Islet of Langerhans (tissue), 1 donor: Measurements from ENCODE around the gene HEBP2.
"Not testable (repeated sequence)": the region's sequence is repeated elsewhere in the genome, so short reads cannot be mapped to it uniquely, and the experiment has no call there.

Source experiments
- FAIRE-seq: peaks from one replicate; lab custom pipeline; 2011; peaks lifted over from hg19 to GRCh38; lab: Jason Lieb, UNC

Gene HEBP2

DNA sequence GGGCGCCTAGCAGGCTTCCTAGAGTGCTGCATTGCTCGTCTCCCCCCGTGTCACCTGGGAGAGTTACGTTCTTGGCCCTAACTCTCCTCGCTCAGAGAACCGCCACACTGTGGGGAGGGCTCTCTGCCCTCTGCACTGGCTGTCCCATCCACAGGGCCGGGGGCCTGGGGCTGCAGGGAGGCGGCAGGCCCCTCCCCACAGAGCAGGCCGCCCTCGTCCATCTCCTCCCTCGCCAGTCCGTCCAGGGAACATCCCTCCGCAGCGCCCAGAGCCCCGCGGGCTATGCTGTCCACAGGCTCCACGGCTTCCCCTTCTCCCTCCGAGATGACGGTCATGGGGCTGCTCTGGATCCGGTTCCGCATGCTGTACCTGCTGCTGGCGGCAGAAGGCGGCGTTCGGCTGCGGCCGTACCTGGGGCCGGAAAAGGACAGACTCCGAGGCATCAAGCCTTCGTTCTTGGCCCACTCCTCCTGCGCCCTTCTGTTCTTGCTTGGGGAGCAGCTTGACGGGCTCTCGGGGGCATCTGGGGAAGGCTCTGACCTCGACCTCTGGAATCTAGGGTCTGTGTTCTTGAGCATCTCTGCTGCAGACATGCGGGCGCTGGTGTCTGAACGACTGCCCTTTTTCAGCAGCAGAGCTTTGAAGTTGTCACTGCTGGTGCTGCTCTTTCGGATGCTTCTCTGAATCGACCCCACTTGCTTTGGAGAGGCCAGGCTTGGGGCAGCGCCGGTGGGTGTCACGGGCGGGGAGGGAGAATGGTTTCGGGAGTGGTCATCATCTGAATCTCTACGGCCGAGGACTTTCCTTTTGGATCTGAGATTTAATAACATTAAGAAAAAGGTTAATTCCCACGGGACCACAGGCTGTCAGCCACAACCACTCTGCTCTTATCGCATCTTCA, 20.2 kb downstream of the HEBP2 start:
- FAIRE-seq: no peak

DNA sequence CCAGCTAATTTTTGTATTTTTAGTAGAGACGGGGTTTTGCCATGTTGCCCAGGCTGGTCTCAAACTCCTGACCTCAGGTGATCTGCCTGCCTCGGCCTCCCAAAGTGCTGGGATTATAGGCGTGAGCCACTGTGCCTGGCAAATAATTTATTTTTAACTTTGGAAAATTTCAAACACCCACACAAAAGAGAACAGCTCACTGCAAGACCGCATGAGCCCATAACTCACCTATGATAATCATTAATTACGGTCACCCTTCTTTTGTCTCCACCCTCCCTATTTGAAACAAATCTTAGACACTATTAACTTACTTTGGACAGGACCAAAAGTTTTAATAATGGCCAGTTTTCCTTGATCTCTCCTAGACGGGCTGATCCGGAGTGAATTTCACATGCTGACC, 21.2 kb downstream of the HEBP2 start:
- not testable (repeated sequence) for FAIRE-seq

DNA sequence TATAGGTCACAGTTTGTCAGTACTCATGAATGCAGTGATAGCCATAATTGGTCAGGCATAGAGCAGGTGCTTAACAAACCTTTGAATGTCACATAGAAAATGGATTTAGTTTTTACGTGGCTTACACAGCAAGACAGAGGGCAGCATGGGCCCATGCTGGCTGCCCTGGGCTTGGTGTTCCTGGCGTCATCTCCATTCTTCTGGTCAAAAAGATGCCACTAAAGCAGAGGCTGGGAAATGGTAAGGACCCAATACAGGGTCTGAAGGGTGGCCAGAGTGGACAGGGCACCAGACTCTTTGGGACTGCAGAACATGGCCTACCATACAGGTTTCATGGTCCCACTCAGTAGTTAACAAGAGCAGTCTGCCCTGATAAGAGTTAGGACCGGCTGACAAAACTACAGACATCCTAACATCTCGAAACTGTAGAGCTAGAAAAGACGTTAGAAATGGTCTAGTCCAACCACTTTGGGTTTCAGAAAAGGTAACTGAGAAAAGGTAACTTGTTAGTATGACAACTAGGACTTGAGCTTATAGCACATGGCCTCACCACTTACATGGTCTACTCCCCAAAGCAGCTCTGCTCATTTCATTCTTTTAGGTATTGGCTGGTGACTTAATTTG, 22.6 kb downstream of the HEBP2 start:
- no peak for FAIRE-seq

DNA sequence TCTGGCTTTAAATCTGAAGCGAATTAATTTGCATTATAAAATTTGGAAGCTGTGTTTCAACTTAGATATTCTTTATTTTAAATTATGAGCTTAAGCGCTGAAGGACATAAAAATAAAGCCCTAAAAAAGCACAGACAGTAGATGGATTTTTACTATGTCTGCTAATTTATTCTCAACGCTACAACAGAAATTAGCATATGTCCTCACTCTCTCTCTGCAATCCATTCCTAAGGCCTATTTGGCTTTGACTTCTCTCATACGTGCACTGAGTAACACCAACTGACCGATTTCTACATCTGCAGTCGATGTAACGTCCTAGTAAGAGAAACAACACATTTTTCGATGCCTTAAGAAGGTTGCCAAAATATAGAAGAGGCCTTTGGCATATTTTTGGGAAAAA, 23.7 kb downstream of the HEBP2 start:
- no peak for FAIRE-seq

DNA sequence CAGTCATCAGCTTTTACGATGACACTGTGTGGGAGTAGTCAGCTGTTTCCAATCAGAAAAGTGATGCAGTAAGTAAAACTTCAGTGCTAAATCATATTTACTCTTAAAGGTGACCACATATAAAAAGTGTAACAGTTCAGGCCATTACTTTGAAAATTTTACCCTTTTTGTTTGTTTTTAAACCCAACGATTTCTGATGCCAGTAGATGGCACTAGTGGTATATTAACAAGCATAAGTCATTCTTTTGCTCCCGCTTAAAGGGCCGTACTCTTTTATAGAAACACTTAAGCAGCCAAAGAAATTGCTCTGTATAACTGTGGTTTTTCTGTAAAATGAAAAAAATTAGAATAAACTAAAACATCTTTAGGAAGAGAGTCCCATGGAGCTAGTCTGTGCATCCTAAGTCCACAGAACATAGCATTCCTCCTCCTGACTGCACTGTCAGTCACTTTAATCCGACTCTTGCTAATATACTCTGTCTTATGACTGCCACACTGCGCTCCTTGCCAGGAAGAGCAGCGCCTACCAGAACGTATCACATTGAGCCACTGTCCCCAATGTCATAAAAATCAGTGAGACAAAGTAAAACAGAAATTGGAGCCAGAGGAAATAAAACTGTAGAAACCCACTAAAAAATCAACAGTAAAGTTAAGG, 25.0 kb downstream of the HEBP2 start:
- FAIRE-seq: peak; percentile 99

DNA sequence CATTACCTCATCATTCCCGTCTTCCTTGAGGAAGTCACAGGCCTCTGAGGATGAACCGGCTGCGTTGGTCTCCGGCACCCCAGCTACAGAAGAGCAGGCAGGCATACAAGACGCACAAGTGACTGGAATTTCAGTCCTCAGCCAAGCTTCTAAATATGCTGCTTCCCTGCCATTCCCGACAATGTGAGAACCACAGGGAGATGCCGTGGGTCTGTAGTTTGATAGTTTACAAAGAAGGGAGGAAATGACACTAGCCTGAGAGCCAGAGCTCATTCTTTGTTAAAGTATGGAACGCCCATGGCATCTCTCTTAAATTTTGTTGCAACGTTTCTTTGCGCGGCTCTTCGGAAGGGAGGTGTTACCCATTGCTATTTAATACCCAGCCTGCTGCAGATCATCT, 25.7 kb downstream of the HEBP2 start:
- FAIRE-seq: no peak

DNA sequence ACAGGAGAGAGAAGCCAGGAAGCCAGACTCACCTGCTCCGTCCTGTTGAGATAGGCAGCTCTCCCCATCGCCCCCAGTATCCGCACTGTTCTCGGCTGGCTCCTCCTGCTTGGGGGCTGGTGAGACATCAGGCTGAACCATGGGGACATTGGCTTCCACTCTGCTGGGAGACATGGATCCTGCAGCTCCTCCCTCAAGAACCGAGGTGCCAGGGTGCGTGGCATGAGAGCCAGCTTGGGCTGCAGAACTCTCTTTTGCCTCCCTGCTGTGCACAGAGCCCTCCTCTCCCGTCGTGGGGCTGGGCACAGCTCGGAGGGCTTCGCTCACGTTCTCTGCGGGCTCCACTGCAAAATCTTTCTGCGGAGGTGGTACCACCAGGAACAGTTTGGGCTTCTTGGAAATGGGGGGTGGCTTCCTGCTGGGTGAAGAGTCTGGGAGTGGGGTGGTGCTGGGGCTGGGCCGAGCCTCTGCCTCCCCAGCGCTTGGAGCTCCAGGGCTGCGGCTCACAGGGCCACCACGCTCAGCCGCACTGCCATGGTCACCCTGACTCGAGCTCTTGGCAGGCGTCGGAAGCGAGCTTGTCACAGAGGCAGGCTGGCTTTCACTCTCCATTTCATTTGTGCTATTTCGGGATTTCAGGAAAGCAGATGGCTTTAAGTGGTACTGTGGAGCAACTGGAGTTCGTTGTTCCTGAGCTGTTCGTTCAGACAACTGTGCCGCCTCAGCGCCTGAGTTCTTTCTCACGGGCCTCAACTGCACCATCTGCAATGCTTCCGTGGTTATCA, 26.5 kb downstream of the HEBP2 start:
- FAIRE-seq: no peak

DNA sequence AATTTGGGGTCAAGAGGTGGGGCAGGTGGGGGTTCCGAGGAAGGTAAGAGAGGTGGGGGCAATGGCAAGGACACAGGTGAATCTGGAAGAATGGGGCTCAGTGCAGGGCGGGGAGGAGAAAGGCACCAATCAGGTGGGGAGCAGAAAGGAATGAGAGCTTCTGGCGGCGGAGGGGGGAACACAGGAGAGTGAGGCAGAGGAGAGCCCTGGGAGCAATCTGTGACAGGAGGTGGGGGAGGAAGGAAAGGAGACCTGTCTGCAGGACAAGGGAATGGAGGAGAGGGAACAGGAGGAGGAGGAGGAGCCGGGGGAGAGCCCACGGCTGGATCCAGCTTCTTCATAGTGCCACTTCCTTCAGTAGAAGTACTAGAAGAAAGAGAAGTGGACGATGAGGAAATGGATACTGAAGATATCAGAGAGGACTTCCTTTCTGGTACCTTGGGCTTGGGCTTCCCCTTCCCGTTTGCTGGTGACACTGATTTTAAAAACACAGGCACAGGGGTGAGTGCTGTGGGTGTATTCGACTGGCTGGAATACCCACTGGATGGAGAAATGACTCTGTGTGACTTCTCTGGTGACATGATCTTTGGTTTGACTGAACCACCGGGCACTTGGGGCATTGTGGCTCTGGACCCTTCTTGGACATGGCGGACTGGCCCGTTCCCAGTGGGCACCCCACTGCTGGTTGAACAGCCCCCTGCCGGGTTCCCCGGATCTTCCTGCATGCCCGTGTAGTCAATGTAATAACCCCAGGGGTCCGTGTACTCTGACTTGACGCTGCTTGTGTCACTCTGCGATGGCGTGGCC, 27.4 kb downstream of the HEBP2 start:
- no peak for FAIRE-seq

DNA sequence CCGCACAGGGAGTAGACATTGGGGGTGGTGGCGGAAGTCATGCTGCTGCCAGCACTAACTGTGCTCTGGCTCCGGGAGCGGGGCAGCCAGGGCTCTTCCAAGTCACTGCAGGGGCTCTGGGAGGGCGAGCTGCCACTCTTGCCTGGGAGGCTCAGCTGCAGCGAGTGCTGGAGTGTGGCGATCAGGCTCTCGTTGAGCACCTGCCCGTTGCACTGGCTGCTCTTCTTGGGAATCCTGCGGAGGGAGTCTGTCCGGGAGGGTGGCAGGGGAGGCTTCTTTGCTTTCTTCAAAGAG, 28.0 kb downstream of the HEBP2 start:
- FAIRE-seq: no peak

DNA sequence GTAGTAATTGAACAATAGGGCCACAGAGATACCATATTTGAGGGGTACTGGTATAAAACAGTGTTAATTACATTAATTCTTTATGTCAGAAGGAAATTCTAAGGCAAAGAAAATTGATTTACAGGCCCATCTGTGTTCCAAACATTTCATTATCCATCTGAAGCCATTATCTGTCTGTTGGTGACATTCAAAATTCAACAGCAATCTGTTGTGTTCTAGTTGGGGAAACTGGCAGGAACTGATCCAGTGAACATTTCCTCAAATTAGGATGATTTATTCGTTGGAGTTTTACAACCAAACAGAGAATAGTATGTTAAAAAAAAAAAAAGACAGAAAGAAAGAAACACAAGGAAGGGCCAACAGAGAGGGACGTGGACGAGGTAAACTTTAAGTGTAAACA, 30.1 kb downstream of the HEBP2 start:
- no peak for FAIRE-seq

DNA sequence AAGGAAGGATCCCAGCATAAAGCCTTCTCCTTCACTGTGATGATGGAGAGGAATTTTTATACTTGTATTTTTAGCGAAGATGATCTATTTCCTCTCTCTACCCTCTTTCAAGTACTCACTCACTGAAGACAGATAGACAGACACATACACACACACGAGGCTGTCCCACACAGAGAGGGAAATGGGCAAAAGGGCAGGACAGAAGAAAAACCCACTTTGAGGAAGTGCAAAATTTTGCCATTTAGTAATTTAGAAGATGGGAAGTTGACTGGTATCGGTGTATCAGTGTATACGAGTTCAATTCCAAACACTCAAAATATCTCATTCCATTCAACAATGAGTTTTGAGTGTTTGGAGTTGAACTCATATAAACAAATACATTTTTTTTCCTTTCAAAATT, 30.9 kb downstream of the HEBP2 start:
- no peak for FAIRE-seq

DNA sequence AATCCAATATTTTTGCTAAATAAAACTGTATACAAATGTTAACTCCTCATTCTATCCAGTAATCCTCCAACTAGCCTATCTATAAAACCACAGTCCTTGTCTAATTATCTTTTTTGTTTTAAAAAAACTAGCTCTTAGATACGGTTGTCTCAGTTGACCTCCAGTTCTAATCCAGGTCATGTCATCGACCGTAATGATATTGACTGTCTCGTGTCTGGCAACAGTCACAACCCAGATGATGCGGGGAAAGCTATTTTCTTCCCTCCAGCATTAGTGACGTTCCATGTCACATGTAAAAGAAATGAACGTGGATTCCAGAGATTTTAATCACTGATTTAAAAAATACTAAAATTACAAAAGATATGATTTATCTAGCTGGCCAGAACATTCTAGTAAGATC, 35.5 kb downstream of the HEBP2 start:
- no peak for FAIRE-seq

DNA sequence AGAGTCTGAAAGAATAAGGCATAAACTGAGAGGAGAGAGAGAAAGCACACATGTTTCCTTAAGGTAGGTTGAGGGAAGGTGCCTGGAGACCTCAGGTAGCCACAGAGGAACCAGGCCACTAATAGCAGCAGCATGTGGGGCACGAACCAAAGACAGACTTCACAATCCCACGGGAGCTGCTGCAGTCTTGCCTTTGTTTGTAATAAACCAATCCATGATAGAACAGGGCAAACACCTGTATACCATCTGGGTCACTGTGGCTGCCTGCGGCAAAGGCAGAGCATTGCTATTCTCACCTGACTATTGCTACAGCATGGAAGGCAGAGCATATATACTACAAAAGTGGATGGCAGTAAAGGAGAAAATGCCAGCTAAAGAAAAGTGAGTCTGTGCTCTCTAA, 36.3 kb downstream of the HEBP2 start:
- FAIRE-seq: no peak

DNA sequence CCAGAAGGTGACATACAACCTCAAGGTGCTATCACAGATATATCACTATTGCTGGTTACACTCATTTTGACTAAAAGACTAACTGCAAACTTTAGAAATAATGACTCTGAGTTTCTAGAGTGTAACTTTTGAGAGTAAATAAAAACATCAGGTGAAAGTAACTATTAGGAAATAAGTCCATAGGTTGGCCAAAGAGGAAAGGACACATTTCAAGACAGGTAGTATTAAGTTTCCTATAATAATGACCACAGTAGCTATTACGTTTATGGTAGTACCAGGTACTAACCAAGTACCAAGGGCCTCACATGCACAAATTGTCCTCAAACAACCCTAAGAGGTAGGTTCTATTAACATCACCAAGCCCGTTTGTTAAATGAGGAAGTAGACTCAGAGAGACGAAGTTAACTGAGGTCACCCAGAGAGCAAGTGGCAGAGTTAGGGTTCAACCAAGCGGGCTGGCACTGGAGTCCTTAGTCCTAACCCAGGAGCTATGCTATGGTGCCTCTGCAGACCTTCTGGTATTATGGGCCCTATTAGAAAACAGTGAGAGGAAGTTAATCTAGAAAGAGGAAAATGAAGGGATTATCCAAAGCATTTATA, 36.8 kb downstream of the HEBP2 start:
- no peak for FAIRE-seq

DNA sequence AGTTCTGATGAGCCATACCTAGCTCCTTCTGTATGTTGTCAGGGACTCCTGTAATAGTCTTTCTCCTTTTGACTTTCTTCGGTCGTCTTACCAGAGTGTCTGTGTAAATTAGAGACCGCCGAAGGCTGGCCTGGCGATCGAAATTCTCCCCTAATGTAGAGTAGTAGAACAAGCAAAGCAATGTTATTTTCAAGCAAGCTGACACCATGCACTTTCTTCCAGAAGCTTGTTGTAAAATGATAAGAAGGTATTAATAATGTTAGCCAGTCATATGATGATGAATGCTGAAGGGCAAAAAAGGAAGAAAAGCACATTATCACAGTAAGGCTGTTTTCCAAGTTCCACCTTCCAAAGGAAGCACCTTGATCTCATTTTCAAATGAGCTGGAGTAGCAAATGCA, 37.9 kb downstream of the HEBP2 start:
- no peak for FAIRE-seq

DNA sequence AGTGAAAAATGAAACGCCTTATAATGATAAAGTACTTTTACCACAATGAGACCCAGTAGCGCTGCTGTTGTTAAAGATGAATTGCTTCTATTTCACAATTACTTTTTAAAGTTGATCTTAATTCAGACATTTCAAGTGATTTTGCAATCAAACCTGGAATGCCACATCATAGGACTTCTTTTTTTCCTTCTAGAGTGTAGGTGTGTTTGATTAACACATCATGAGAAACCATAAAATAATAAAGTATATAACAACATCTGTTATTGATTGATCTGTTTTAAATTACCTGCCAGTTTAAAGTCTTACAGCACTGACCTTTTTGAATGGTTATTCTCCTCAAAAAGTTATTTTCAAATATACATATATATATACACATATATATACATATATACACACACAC, 38.6 kb downstream of the HEBP2 start:
- no peak for FAIRE-seq

DNA sequence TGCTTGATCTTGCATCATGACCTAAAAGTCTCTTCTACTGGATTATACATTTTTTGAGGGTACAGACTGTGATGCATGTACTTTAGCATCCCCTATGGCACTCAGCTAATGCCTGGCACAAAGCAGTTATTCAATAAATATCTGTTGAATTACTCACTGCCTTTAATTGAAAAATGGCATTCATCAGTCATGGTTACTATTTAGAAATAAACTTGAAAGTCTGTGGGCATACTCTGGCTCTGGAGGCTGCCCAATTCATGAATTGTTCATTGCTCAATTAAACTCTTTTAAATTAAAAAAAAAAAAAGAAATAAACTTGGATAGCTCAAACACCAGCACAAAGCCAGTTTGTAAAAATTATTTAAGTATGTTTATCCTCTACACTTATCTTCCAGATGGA, 40.0 kb downstream of the HEBP2 start:
- no peak for FAIRE-seq

DNA sequence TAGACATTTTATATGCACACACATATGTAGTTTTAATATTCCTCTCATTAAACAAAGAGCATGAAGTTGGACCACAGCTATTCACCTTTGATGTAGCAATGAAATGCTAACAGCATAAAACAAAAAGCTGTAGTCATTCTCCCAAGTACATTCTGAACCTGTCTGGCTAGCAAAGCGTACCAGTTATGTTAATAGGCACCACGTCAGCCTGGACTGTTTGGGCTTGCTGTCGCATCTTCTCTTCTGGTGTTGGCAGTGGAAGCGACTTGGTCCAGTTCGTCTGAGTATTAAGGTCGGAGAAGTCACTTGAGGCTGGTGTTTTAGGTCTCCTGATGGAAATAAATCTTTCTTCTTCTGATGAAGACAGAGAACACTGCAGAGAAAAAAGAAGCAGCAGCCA, 42.8 kb downstream of the HEBP2 start:
- FAIRE-seq: no peak

DNA sequence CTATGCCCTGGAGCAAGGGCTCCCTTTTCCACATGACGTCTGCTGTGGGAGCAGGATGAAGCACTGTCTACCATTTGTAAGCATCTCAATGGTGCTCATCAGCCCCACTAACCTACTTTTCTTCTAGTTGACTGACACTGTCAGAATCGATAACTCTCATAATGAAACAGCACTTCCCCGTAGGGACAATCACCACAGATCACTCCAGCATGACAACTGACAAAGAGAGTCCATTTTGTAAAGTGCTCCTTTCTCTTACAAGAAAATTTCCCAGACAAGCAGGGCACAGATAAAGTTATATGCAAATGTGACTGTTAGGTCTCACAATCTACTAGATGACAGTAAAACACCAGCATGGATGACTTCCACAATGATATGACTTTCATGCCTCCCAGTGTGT, 46.4 kb downstream of the HEBP2 start:
- no peak for FAIRE-seq

DNA sequence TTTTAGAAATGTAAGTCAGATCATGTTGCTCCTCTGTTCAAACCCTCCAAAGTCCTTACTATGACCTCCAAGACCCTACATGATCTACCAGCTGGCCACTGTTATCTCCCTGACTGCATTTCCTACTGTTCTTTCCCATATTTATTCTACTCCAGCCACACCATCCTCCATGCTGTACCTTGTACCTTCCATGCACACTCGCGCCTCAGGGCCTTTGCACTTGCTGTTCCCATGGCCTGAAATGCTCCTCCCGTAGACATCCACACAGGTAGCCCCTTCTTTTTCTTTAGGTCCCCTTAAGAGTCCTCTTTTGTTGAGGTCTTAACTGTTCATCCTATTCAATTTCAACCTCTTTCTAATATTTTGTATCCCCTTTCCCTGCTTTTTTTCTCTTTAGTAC, 47.0 kb downstream of the HEBP2 start:
- FAIRE-seq: no peak

DNA sequence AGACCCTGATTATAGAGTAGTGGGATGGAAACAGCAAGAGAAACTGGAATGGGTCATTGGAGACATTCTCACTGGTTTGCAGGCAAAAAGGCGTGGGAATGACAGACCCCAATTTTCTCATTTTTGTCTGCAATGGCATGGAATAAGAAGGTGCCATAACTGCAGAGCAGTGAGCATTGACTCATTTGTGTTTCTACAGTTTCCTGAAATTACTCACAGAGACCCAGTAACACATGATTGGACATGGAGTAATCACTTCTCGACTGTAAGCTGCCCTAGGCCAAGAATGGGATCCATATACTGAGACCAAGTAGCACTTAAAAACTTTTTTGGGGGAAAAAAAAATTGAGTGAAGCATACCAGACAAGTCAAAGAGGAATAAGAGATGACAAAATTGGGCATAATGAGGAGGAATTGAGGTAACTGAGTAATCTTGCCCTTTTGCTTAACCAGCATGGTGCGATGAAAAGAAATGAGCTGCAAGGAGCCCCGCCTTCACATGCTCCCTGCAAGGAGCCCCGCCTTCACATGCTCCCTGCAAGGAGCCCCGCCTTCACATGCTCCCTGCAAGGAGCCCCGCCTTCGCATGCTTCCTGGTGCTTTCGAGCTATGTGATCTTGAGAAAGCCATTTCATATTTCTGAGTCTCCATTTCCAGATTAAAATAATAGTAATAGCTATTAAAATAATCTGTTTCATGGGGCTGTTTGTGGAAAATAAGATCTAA, 51.1 kb downstream of the HEBP2 start:
- FAIRE-seq: no peak
